HG02642 (cell line): ENCODE results near the gene TSPEAR.

Experiments
- ATAC-seq: cut with Tn5 transposase; IDR thresholded peaks from one replicate; pipeline ENCODE4 v1.9.1; 2021; ENCODE audit warnings: mild to moderate bottlenecking; ENCODE audit not compliant: unreplicated experiment, poor library complexity

The TSPEAR gene

DNA sequence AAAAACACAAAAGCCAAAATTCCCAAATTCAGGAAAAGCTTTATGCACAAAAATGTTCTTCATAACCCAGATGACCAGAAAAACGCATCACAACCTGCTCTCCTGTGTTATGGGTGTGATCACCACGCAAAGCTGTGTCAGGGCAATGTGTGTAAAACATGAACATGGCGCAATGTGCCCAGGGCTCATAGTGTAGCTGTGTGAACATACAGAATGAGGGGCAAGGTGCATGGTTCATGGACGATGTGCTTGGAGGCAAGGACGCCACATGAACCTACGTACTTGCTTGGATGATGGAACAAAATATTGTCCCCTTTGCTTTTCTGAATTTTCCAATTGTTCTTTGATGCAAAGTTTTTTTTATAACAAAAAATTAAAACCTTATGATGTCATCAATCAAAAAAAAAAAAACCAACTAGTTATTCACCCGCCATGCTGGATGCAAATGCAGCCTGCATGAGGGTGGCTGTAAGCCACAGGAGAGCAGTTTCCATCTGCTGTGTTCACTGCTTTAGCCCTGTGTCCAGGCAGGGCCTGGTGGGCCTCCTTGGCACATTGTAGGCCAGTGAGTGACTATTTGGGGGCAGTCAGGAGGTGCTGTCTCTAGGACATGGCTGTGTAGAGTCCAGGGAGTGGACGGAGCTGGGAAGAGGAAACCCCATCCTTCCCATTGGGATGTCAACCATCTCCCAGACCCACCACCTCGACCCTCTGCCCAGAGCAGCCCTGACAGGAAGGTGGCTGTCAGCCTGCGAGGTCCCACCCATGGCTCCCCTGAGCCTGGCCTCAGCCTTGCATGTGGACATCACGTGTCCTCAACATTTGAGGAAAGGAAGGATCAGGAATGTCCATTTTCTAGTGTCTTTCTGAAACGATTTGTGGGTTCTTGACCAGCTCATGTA is 185.0 kb downstream of the TSPEAR start:
- ATAC-seq = no peak

GRCh38 chr21:44525391-44526095 is 185.8 kb downstream of the TSPEAR start:
- ATAC-seq = no peak

DNA sequence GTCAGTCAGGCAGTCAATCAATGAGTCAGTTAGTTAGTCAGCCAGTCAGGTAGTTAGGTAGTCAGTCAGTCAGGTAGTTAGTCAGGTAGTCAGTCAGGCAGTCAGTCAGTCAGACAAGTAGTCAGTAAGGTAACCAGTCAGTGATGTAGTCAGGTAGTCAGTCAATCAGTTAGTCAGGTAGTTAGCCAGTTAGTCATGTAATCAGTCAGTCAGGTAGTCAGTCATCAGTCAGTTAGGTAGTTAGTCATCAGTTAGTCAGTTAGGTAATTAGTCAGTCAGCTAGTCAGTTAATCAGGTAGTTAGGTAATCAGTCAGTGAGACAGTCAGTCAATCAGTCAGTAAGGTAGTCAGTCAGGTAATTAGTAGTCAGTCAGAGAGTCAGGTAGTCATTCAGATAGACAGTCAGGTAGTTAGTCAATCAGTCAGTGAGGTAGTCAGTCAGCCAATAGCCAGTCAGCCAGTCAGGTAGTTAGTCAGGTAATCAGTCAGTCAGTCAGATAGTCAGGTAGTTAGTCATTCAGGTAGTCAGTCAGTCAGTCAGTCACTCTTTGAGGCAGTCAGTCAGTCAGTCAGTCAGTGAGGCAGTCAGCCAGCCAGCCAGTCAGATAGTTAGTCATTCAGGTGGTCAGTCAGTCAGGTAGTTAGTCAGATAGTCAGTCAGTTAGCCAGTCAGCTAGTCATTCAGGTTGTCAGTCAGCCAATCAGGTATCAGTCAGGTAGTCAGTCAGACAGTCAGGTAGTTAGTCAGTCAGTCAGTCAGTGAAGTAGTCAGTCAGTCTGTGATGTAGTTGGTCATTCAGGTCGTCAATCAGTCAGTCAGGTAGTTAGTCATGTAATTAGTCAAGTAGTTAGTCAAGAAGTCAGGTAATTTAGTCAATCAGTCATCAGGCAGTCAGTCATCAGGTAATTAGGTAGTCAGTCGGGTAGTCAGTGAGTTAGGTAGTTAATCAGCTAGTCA is 186.7 kb downstream of the TSPEAR start:
- no peak for ATAC-seq

GRCh38 chr21:44523567-44524413 is 187.6 kb downstream of the TSPEAR start:
- no peak for ATAC-seq

- ATAC-seq = no peak
These were observed 188.6 kb downstream of the TSPEAR start for GRCh38 chr21:44522753-44523204.

- ATAC-seq = no peak
These were observed 189.2 kb downstream of the TSPEAR start for GRCh38 chr21:44521928-44522752.

DNA sequence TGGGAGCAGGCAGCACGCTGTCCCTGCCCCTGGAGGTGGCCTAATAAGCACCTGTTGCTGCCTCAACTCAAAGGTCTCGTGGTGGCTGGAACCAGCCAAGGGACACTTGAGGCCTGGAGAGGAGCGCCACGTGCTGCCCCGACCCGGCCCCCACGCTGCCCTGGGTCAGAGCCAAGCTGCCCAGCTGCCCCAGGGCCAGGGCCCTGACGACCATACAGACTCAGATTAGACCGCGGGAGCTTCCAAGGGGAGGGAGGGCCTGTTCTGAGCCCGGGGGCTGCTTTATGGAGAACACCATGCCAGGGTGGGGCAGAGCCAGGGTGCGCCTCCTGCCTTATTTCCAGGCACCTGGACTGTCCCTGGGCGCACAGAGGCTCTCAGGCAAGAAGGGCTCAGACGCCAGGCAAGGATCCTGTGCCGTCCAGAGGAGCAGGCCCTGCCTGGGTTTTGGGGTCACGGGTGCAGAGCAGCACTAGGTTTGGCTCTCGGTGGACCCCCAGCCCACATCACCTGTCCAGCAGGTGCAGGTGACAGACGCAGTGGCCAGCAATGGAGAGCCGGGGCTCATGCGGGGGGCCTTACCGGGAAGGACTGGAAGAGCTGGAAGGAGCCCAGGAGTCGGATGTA is 190.0 kb downstream of the TSPEAR start:
- no peak for ATAC-seq

- ATAC-seq = no peak
These were observed 190.8 kb downstream of the TSPEAR start for GRCh38 chr21:44520326-44521300.

DNA sequence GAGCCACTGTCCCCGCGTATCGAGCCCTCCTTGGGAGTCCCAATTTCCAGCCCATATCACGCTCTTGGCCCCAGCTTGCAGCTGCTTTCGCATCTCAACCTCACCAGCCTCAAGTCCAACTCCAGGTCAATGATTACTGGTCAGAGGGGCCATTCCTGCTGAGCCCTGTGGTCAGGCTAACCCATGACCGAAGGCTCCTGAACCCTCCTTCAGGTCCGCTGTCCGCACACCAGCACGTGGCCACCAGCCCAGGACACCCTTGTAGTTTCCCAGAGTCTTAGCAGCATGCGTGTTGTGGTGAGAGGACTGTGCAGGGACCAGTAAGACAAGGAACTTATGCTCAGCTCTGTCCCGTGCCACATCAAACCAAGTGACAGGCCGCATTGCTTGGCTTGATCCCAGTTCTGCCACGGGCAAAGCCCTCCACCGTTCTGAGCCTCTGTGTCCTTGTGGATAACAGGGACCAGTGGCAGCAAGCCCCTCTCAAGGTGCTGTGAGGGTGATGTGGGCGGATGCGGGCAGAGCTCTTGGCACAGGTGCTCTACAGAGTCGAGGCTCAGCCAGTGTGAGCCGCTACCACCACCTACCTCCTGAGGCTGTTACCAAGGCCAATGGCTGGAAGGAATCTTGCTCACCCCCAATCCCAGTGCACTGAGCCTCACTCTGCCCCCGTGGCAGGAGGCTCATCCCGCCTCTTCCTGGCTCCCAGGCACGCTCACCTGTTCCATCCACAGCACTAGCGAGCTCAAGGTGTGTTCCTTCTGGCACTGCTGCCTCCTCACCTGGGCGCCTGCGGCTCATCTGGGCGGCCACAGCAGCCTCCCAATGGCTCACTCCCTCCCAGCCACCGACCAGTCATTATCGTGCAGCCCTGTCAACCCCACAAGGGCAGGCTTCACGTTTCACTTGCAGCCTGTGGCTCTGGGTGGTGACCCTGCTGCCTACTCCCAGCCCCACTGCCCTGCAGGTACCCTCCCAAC is 191.7 kb downstream of the TSPEAR start:
- ATAC-seq = no peak

DNA sequence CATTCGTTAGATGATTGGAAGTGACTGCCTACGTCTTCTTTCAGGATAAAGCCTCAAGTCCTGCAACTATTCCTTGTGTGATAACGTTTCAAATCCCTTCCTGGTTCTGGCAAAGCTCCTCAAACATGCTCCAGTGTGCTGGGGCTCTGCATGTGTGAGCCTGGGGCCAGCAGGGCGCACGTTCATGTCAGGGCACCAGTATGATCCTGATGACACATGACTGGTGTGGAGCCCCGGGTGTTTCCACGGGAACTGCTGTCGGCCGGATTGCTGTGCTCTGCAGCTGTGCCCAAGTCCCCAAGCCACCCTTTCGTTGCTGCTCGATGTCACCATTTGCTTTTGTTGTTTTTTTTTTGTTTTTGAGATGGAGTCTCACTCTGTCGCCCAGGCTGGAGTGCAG is 192.7 kb downstream of the TSPEAR start:
- ATAC-seq = no peak

DNA sequence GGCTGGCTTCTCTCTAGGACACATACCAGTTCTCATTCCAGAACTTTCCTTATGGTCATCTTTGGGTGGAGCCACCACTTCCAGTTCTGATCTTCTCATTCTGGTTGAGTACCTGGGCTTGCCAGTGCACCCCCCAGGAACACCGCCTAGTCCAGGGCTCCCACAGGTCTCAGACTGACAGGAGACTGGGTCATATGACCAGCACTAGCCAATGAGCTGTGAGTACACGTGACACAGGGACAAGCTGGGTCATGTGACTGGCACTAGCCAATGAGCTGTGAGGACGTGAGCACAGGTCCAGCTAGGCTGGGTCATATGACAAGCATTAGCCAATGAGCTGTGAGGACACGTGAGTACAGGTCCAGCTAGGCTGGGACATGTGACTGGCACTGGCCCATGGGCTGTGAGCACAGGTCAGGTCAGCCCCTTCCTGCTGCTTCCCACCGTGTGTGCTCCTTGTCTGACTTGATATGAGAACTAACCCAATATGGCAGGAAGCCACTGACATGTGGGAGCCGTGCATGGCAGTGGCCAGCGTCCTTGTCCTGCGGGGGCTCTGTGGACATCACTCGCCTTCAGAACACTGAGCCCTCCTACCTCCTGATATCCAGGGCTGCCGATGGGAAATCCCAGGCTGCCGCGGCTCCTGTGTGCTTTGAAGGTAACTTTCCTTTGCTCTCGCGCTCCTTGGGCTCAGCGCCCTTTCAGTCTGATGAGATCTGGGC is 194.0 kb downstream of the TSPEAR start:
- no peak for ATAC-seq

DNA sequence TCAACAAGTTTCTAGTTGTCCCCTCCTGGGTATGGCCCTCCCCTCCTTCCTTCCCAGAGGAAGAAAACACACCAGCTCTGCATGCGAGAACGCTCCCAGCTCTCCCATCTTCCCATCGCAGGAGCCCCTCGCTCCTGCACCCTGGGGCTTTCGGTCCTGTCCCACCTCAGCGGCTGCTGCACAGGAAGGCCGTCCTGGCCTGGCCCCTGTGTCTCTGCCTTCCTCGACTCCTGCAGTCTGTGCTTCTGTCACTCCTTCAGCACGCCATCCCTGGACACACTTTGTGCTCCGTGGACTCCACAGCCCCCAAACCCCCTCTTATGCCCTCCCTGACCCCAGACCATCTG is 194.6 kb downstream of the TSPEAR start:
- ATAC-seq = no peak

DNA sequence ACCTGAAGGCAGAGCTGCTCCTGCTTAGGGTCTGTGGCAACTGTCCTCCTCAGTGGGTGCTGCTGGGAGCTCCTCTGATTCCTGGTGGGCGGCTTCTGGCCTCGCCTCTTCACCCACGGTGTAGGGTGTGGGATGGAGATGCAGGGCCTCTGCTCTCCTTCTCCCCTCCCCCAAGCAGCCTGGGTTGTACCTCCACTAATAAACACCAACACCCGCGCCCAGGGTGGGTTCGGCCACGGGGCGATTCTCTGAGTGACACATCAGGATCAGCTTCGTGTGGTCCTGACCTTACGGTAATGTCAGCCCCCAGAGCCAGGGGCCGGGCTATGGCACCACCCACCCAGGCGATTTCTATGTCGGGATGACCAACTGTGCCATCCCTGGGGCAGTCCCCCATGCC is 195.0 kb downstream of the TSPEAR start:
- no peak for ATAC-seq

GRCh38 chr21:44515359-44516165 is 195.8 kb downstream of the TSPEAR start:
- no peak for ATAC-seq
